GM19099 (cell line): ENCODE measurements around the gene KCNJ16.

Experiments used
- POLR2A ChIP-seq: IDR thresholded peaks from 3 replicates; pipeline ENCODE4 v1.6.1; 2011; ENCODE audit warnings: low read depth; ENCODE audit not compliant: insufficient read length; ENCODE audit errors: extremely low read depth

The KCNJ16 gene

GRCh38 chr17:70078549-70078948 lies 3.5 kb downstream of the KCNJ16 start:
- TF ChIP-seq POLR2A, result no peak

GRCh38 chr17:70078994-70079531 lies 4.0 kb downstream of the KCNJ16 start:
- no peak for TF ChIP-seq POLR2A

GRCh38 chr17:70080541-70081347 lies 5.7 kb downstream of the KCNJ16 start:
- no peak for TF ChIP-seq POLR2A

GRCh38 chr17:70081885-70082284 lies 6.9 kb downstream of the KCNJ16 start:
- TF ChIP-seq POLR2A, result no peak

GRCh38 chr17:70084476-70084875 lies 9.5 kb downstream of the KCNJ16 start:
- no peak for TF ChIP-seq POLR2A

- TF ChIP-seq POLR2A, result no peak
These were observed 11.5 kb downstream of the KCNJ16 start for GRCh38 chr17:70086516-70086915.

GRCh38 chr17:70089513-70090148 lies 14.6 kb downstream of the KCNJ16 start:
- no peak for TF ChIP-seq POLR2A

GRCh38 chr17:70091005-70091568 lies 16.1 kb downstream of the KCNJ16 start:
- TF ChIP-seq POLR2A, result no peak

GRCh38 chr17:70091696-70092095 lies 16.7 kb downstream of the KCNJ16 start:
- TF ChIP-seq POLR2A, result no peak

- no peak for TF ChIP-seq POLR2A
These were observed 18.1 kb downstream of the KCNJ16 start for GRCh38 chr17:70093163-70093562.

- no peak for TF ChIP-seq POLR2A
These were observed 20.4 kb downstream of the KCNJ16 start for GRCh38 chr17:70095455-70095854.

- no peak for TF ChIP-seq POLR2A
These were observed 21.8 kb downstream of the KCNJ16 start for GRCh38 chr17:70096861-70097260.

GRCh38 chr17:70098030-70098429 lies 23.0 kb downstream of the KCNJ16 start:
- TF ChIP-seq POLR2A, result no peak

- no peak for TF ChIP-seq POLR2A
These were observed 24.3 kb downstream of the KCNJ16 start for GRCh38 chr17:70099294-70099693.

- TF ChIP-seq POLR2A, result no peak
These were observed 24.9 kb downstream of the KCNJ16 start for GRCh38 chr17:70099884-70100283.

- TF ChIP-seq POLR2A, result no peak
These were observed 26.0 kb downstream of the KCNJ16 start for GRCh38 chr17:70100983-70101382.

GRCh38 chr17:70102531-70102930 lies 27.5 kb downstream of the KCNJ16 start:
- TF ChIP-seq POLR2A, result no peak
